Motor neuron (in vitro differentiated cells): Measurements from ENCODE around the gene WFDC6. TPM values are rescaled to one million over a fixed set of nuclear protein-coding genes. Genes with fewer than 3 reads are reported as not detected.

ENCODE experiments used
- ATAC-seq, 8 experiments: fragments of 200-7000 bp; cut with Tn5 transposase; replicated peaks in 6 of 8; 2 replicates each; pipeline ENCODE4 v1.8.0; 2021; ENCODE audit warnings: mild to moderate bottlenecking in 8 of 8, moderate library complexity in 8 of 8
- H3K27ac ChIP-seq, 2 donors: fragments of 250-450 bp; sonication (Bioruptor Pico); 2 replicates each; pipeline ENCODE4 v1.9.0; 2021; ENCODE audit warnings: antibody characterized with exemption in 2 of 2, mild to moderate bottlenecking in 2 of 2, moderate library complexity in 1 of 2
- H3K4me1 ChIP-seq, 2 donors: fragments of 250-450 bp; sonication (Bioruptor Pico); replicated peaks in 1 of 2; 2 replicates each; pipeline ENCODE4 v1.6.1; 2021; ENCODE audit warnings: antibody characterized with exemption in 2 of 2, mild to moderate bottlenecking in 2 of 2, moderate library complexity in 1 of 2
- H3K4me3 ChIP-seq, 5 donors: fragments of 250-450 bp; sonication (Bioruptor Pico); 2 replicates each; pipeline ENCODE4 v1.9.0; 2021; ENCODE audit warnings: antibody characterized with exemption in 5 of 5, mild to moderate bottlenecking in 5 of 5, moderate library complexity in 4 of 5
- WGBS, 10 experiments: fragments of 450-650 bp; shearing (Covaris generic); methylation state at CpG; one replicate each; pipeline ENCODE4 v1.0.0; 2022; 5-methylcytosine and 5-hydroxymethylcytosine counted together
- in situ Hi-C, 9 experiments: fragments of 400-800 bp; cut with MboI; loops; one replicate each; pipeline ENCODE4 v1.15.0; 2021; ENCODE audit warnings: low sequenced_read_pairs in 9 of 9, low pct_unique_long_range_greater_than_20kb in 2 of 9; ENCODE audit not compliant: unreplicated experiment in 9 of 9
- total RNA-seq, 8 experiments: library from RNA; unstranded; fragments of 300-600 nt; gene quantifications; 2 replicates each; pipeline versions ENCODE4 v1.2.3 to v1.2.4, GENCODE V29; 2022

The WFDC6 gene
- total RNA-seq, 8 experiments from 2014 or later: not detected

GRCh38 chr20:45485388-45485787, 53.9 kb downstream of the WFDC6 start:
- Histone ChIP-seq H3K27ac (no peak overlapping the region), H3K4me3 (no peak overlapping the region), H3K4me1 (peaks cover 0 to 4% of the 10 kb centered on the region in 2 donors)
- WGBS, 10 experiments: 22 to 100% (median 83%) methylated on average over 1 to 4 of the region's 4 CpGs; no CpG with 5 or more reads in 1 of the 10 experiments
- in situ Hi-C loops: no loop called here
- ATAC-seq: no peak

- Histone ChIP-seq H3K27ac (no peak overlapping the region), H3K4me1 (peaks cover 0 to 4% of the 10 kb centered on the region in 2 donors), H3K4me3 (no peak overlapping the region)
- ATAC-seq: no peak
- in situ Hi-C loops: no loop called here
- 0 to 100% (median 63%) methylated on average over 1 to 6 of the region's 6 CpGs; no CpG with 5 or more reads in 2 of the 10 experiments for WGBS, 10 experiments
Observed at GRCh38 chr20:45484676-45485075, 54.6 kb downstream of the WFDC6 start.

Other genes with a start within 250 kb of the WFDC6 start
- gene RBPJL, start 232.6 kb downstream of the WFDC6 start, total RNA-seq: under 1 TPM in 1 of 8 experiments, not detected in 7; 0.62 TPM
- under 1 TPM in 4 of 8 experiments, not detected in 4; 0.08 to 0.31 (median 0.20) TPM for gene MATN4, start 231.2 kb downstream of the WFDC6 start, total RNA-seq
- gene SDC4, start 191.1 kb downstream of the WFDC6 start, total RNA-seq: 10 to 100 TPM in 4 of 8 experiments, 1 to 10 TPM in 4; 1.6 to 94.9 (median 13.3) TPM
- 10 to 100 TPM; 17.3 to 49.8 (median 21.9) TPM for gene SYS1, start 176.3 kb downstream of the WFDC6 start, total RNA-seq
- gene TP53TG5, start 161.2 kb downstream of the WFDC6 start, total RNA-seq: 1 to 10 TPM in 6 of 8 experiments, under 1 TPM in 2; 0.81 to 1.8 (median 1.3) TPM
- 10 to 100 TPM in 5 of 8 experiments, 1 to 10 TPM in 3; 4.8 to 35.4 (median 11.8) TPM for gene DBNDD2, start 131.2 kb downstream of the WFDC6 start, total RNA-seq
- 100 to 1,000 TPM in 1 of 8 experiments, 10 to 100 TPM in 7; 29.9 to 134 (median 58.8) TPM for gene PIGT, start 123.3 kb downstream of the WFDC6 start, total RNA-seq
- gene WFDC2, start 69.7 kb downstream of the WFDC6 start, total RNA-seq: 10 to 100 TPM in 1 of 8 experiments, 1 to 10 TPM in 6, not detected in 1; 1.2 to 10.0 (median 2.6) TPM
- not detected for gene SPINT3, start 23.9 kb downstream of the WFDC6 start, total RNA-seq
- 1 to 10 TPM in 1 of 8 experiments, under 1 TPM in 5, not detected in 2; 0.27 to 1.1 (median 0.57) TPM for gene EPPIN, start 7.9 kb upstream of the WFDC6 start, total RNA-seq
- not detected for gene WFDC8, start 39.8 kb upstream of the WFDC6 start, total RNA-seq
- gene WFDC10A, start 90.3 kb upstream of the WFDC6 start, total RNA-seq: not detected
- not detected for gene WFDC9, start 91.8 kb upstream of the WFDC6 start, total RNA-seq
- gene WFDC11, start 130.8 kb upstream of the WFDC6 start, total RNA-seq: not detected
- gene WFDC13, start 162.6 kb upstream of the WFDC6 start, total RNA-seq: not detected
- gene WFDC10B, start 165.5 kb upstream of the WFDC6 start, total RNA-seq: not detected
- gene SPINT4, start 182.9 kb upstream of the WFDC6 start, total RNA-seq: not detected